GM21526 (cell line): ENCODE data around the gene MYF6.
"Not testable (repeated sequence)": the region's sequence is repeated elsewhere in the genome, so short reads cannot be mapped to it uniquely, and the experiment has no call there.

Experiments
- ATAC-seq: cut with Tn5 transposase; IDR thresholded peaks from one replicate; pipeline ENCODE4 v1.9.1; 2021; ENCODE audit warnings: moderate library complexity; ENCODE audit not compliant: unreplicated experiment, low FRiP score

Gene MYF6

GRCh38 chr12:80707126-80707829, at the start of gene MYF6:
TSS of gene MYF6 (plus strand) at chr12:80707634. CDS start at chr12:80707720, 86 bp downstream.
- ATAC-seq: no peak

- no peak for ATAC-seq
Measured at GRCh38 chr12:80659512-80660063, 47.8 kb upstream of the MYF6 start.

GRCh38 chr12:80662586-80662985, 44.8 kb upstream of the MYF6 start:
- ATAC-seq: no peak

GRCh38 chr12:80670214-80670613, 37.2 kb upstream of the MYF6 start:
- ATAC-seq: no peak

- ATAC-seq: not testable (repeated sequence)
Measured at GRCh38 chr12:80676042-80676636, 31.3 kb upstream of the MYF6 start.

GRCh38 chr12:80676856-80677255, 30.6 kb upstream of the MYF6 start:
- no peak for ATAC-seq

GRCh38 chr12:80677994-80678393, 29.4 kb upstream of the MYF6 start:
- ATAC-seq: no peak

GRCh38 chr12:80679346-80680131, 27.9 kb upstream of the MYF6 start:
- ATAC-seq: no peak

GRCh38 chr12:80681287-80681686, 26.1 kb upstream of the MYF6 start:
- peak; percentile 89 for ATAC-seq

- no peak for ATAC-seq
Measured at GRCh38 chr12:80681786-80682185, 25.6 kb upstream of the MYF6 start.

GRCh38 chr12:80684077-80684495, 23.3 kb upstream of the MYF6 start:
- ATAC-seq: no peak

- no peak for ATAC-seq
Measured at GRCh38 chr12:80690090-80690489, 17.3 kb upstream of the MYF6 start.

GRCh38 chr12:80690513-80690912, 16.9 kb upstream of the MYF6 start:
- no peak for ATAC-seq

GRCh38 chr12:80692114-80692513, 15.3 kb upstream of the MYF6 start:
- ATAC-seq: peak; percentile 88

- no peak for ATAC-seq
Measured at GRCh38 chr12:80697270-80697887, 10.1 kb upstream of the MYF6 start.

- ATAC-seq: no peak
Measured at GRCh38 chr12:80698256-80698655, 9.2 kb upstream of the MYF6 start.

- no peak for ATAC-seq
Measured at GRCh38 chr12:80698847-80699542, 8.4 kb upstream of the MYF6 start.

- no peak for ATAC-seq
Measured at GRCh38 chr12:80700327-80700726, 7.1 kb upstream of the MYF6 start.

GRCh38 chr12:80701388-80701787, 6.0 kb upstream of the MYF6 start:
- no peak for ATAC-seq
